ENCODE data around the gene GPC6.

DNA sequence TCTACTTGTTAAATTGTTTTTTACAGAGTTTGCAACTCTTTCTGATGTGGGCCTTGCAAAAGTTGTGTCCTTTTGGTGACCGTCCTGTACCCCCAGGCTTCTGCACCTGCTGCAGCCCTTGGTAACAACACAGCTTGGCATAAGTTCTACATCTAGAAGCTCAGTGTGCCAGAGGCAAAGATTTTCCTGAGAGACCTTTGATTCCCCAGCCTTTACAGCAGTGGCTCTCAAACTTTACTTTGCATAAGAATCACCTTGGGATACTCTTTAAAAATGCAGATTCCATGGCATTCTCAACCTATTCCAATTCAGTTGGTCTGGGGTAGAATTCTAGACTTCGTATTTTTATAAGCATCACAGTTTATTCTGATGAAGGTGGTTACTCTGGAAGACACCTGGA lies 991.9 kb downstream of the GPC6 start:
- TF ChIP-seq CTCF (IDR thresholded peaks at IDR 0.05) = no peak
- TF ChIP-seq POLR2A (IDR thresholded peaks at IDR 0.05) = no peak
- TF ChIP-seq EP300 (IDR thresholded peaks at IDR 0.05) = no peak
